IPS-18c (cell line): Measurements from ENCODE around the gene HTRA3.

Experiments
- H3K4me3 ChIP-seq: 2 replicates; pipeline ENCODE4 v1.7.0; 2013; ENCODE audit warnings: low read depth, mild to moderate bottlenecking, low read length, moderate library complexity; ENCODE audit not compliant: insufficient read depth
- H3K9me3 ChIP-seq: one replicate; pipeline ENCODE4 v1.6.1; 2013; ENCODE audit warnings: mild to moderate bottlenecking, low read length, moderate library complexity; ENCODE audit not compliant: control insufficient read depth, insufficient read depth

Gene HTRA3

GRCh38 chr4:8293131-8293975, 23.8 kb downstream of the HTRA3 start:
- Histone ChIP-seq H3K4me3 (no peak overlapping the region), H3K9me3 (no peaks in the 10 kb centered on the region)

GRCh38 chr4:8294036-8294435, 24.5 kb downstream of the HTRA3 start:
- H3K9me3 ChIP-seq = no peaks in the 10 kb centered on the region
- no peak overlapping the region for H3K4me3 ChIP-seq

- Histone ChIP-seq H3K9me3 (no peaks in the 10 kb centered on the region), H3K4me3 (no peak overlapping the region)
Observed at GRCh38 chr4:8294775-8295174, 25.2 kb downstream of the HTRA3 start.

- no peaks in the 10 kb centered on the region for H3K9me3 ChIP-seq
Observed at GRCh38 chr4:8295471-8295870, 25.9 kb downstream of the HTRA3 start.

GRCh38 chr4:8296491-8296890, 26.9 kb downstream of the HTRA3 start:
- H3K4me3 ChIP-seq = no peak overlapping the region

More at GRCh38 chr4:8295471-8295870, 25.9 kb downstream of the HTRA3 start:
- H3K4me3 ChIP-seq = no peak overlapping the region

GRCh38 chr4:8297141-8297601, 27.6 kb downstream of the HTRA3 start:
- H3K9me3 ChIP-seq = no peaks in the 10 kb centered on the region
- H3K4me3 ChIP-seq = no peak overlapping the region

More at GRCh38 chr4:8296491-8296890, 26.9 kb downstream of the HTRA3 start:
- H3K9me3 ChIP-seq = no peaks in the 10 kb centered on the region

DNA sequence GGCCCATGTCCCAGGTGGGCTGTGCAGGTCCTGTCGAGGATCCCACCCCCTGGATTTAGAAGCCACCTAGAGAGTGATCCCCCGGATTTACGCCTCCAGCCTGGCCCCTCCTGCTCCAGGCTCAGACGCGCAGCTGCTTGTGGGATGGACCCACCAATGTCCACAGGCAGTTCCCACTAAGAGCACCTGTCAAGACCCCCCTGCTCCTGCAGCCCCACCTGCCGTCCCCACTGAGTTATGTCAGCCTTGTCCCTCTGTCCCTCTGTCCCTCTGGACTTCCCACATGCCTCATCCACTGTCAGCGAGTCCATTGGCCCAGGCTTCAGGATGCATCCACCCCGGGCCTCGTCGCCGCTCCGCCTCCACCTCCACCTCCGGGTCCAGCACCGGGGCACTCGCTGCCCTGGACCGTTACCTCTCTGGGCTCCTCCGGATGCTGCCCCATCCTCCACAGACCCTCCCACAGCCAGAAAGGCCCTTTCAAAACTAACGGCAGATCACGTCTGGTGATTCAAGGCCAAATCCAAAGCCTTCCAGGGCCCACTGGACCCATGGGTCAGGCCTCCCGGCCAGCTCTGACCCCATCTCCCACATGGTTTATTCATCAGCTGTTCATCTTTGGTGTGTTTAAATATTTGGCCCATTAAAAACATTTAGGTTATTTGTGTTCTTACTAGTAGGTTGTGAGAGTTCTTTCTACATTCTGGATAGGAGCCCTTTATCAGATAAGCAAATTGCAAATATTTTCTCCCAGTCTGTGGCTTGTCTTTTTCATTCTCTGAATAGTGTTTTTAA, 28.3 kb downstream of the HTRA3 start:
- H3K9me3 ChIP-seq = no peaks in the 10 kb centered on the region
- H3K4me3 ChIP-seq = no peak overlapping the region

GRCh38 chr4:8300832-8301231, 31.3 kb downstream of the HTRA3 start:
- no peak overlapping the region for H3K4me3 ChIP-seq
- H3K9me3 ChIP-seq = no peaks in the 10 kb centered on the region

GRCh38 chr4:8301851-8302730, 32.5 kb downstream of the HTRA3 start:
- Histone ChIP-seq H3K9me3 (no peaks in the 10 kb centered on the region), H3K4me3 (no peak overlapping the region)

GRCh38 chr4:8303081-8303480, 33.5 kb downstream of the HTRA3 start:
- no peak overlapping the region for H3K4me3 ChIP-seq
- H3K9me3 ChIP-seq = no peaks in the 10 kb centered on the region

GRCh38 chr4:8303485-8304281, 34.1 kb downstream of the HTRA3 start:
- Histone ChIP-seq H3K9me3 (no peaks in the 10 kb centered on the region), H3K4me3 (no peak overlapping the region)

GRCh38 chr4:8304827-8305695, 35.5 kb downstream of the HTRA3 start:
- Histone ChIP-seq H3K9me3 (no peaks in the 10 kb centered on the region), H3K4me3 (no peak overlapping the region)

DNA sequence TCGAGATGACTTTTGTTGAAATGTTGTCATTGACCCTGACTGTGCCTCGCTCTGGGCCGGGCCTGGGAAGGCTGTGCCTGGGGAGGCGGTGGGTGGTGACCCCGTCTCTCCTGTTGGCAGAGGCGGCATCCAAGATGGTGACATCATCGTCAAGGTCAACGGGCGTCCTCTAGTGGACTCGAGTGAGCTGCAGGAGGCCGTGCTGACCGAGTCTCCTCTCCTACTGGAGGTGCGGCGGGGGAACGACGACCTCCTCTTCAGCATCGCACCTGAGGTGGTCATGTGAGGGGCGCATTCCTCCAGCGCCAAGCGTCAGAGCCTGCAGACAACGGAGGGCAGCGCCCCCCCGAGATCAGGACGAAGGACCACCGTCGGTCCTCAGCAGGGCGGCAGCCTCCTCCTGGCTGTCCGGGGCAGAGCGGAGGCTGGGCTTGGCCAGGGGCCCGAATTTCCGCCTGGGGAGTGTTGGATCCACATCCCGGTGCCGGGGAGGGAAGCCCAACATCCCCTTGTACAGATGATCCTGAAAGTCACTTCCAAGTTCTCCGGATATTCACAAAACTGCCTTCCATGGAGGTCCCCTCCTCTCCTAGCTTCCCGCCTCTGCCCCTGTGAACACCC, 36.4 kb downstream of the HTRA3 start:
- Histone ChIP-seq H3K9me3 (no peaks in the 10 kb centered on the region), H3K4me3 (no peak overlapping the region)

DNA sequence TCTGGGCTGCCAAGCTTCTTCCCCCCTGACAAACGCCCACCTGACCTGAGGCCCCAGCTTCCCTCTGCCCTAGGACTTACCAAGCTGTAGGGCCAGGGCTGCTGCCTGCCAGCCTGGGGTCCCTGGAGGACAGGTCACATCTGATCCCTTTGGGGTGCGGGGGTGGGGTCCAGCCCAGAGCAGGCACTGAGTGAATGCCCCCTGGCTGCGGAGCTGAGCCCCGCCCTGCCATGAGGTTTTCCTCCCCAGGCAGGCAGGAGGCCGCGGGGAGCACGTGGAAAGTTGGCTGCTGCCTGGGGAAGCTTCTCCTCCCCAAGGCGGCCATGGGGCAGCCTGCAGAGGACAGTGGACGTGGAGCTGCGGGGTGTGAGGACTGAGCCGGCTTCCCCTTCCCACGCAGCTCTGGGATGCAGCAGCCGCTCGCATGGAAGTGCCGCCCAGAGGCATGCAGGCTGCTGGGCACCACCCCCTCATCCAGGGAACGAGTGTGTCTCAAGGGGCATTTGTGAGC, 37.0 kb downstream of the HTRA3 start:
- Histone ChIP-seq H3K4me3 (no peak overlapping the region), H3K9me3 (no peaks in the 10 kb centered on the region)

- H3K4me3 ChIP-seq = no peak overlapping the region
- no peaks in the 10 kb centered on the region for H3K9me3 ChIP-seq
Observed at GRCh38 chr4:8307121-8307520, 37.6 kb downstream of the HTRA3 start.
